ENCODE measurements around the gene ARHGAP12.

The ARHGAP12 gene

DNA sequence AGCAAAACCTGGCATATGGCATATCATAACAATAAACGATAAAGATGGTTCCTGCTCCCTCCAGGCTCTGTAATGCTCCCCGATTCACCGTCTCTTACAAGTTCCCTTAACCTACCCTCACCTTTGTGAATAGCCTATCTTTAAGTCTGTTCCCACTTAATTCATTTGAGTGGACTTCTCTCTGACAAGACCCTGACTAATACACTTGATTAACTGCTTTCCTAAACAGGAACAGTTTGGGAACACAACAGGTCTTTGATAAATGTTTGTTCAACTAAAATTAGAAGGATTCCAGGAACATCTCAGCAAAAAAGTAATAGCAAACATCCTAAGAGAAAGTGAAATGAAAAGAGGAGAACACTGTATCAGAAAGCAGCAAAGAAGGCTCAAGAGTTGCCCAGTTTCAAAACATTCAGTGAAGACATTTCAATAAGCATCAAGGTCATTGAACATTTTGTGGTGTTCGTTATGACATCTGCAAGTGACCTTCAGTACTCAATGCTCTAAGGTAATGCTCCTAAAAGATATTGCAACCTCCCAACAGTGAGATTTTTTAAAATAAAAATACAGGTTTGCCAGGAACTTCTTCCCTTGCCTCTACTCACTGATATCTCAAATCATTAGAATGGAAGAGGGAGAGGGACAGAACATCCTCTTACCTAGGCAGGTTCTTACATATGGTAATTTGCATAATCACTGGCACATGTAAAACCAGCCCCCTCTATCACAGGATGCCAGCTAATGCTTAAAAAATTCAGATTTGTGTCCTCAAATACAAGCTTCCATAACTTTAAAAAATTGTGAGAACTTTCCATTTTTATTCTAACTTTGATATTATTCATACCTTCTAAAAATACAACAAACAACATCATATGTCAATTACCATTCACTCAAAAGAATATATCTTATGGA is 11.4 kb upstream of the ARHGAP12 start:
- no peak overlapping the region for H3K4me3 ChIP-seq (ENCODE audit: low read length)
- no peak for TF ChIP-seq ZNF274 (IDR thresholded peaks at IDR 0.05; ENCODE audit: low read depth, low read length)

DNA sequence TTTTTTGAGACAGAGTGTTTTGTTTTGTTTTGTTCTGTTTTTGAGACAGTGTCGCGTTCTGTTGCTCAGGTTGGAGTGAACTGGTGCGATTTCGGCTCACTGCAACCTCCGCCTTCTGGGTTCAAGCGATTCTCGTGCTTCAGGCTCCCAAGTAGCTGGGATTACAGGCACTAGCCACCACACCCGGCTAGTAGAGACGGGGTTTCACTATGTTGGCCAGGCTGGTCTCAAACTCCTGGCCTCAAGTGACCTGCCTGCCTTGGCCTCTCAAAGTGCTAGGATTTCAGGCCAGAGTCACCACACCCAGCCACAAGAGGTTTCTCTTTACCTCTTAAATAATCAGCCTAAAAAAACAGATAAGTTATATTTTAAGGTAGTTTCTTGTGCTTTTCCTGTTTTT is 8.7 kb upstream of the ARHGAP12 start:
- TF ChIP-seq ZNF274 (IDR thresholded peaks at IDR 0.05; ENCODE audit: low read depth, low read length) = no peak
- H3K4me3 ChIP-seq (ENCODE audit: low read length) = no peak overlapping the region

DNA sequence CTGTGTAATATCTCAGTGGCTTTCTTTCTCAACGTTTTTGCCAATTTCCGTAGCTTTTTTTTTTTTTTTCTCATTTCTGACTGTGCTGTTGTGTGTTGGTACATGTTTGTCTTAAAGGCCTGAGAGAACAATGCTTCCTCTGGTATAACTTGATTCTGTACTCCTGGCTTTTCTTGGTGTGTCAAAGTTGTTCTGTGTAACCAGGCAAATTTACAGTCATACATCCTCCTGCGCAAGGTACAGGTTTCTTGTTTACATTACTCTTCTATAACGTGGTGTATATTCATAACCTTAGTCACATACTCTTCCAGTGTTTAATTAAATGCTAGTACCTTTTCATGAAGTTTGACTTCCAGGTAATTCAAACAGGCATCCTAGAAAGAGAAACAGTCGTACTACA is 8.3 kb upstream of the ARHGAP12 start:
- H3K4me3 ChIP-seq (ENCODE audit: low read length) = no peak overlapping the region
- TF ChIP-seq ZNF274 (IDR thresholded peaks at IDR 0.05; ENCODE audit: low read depth, low read length) = no peak

DNA sequence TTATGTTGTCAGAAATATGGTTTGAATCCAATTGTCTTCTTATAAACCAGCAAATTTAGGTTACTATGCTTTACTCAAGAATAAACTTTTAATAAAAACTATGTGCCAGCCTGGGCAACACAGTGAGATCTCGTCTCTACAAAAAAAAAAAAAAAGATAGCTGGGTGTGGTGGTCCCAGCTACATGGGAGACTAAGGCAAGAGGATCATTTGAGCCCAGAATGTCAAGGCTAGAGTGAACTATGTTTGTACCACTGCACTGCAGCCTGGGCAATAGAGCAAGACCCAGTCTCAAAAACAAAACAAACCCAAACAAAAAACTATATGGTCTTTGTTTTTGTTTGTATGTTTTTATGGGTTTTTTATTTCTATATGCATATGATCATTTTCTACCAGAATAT is 7.5 kb upstream of the ARHGAP12 start:
- no peak overlapping the region for H3K4me3 ChIP-seq (ENCODE audit: low read length)
- no peak for TF ChIP-seq ZNF274 (IDR thresholded peaks at IDR 0.05; ENCODE audit: low read depth, low read length)

DNA sequence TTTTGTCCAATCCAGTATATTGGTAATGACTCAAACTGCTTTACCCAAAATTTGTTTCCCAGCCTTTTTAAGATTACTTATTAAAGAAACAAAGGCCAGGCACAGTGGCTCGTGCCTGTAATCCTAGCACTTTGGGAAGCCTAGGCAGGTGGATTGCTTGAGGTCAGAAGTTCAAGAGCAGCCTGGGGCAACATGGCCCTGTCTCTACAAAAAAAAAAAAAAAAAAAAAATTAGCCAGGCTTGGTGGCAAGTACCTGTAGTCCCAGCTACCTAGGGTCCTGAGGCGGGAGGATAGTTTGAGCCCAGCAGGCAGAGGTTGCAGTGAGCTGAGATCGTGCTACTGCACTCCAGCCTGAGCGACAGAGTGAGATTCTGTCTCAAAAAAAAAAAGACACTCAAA is 7.0 kb upstream of the ARHGAP12 start:
- H3K4me3 ChIP-seq (ENCODE audit: low read length) = no peak overlapping the region

DNA sequence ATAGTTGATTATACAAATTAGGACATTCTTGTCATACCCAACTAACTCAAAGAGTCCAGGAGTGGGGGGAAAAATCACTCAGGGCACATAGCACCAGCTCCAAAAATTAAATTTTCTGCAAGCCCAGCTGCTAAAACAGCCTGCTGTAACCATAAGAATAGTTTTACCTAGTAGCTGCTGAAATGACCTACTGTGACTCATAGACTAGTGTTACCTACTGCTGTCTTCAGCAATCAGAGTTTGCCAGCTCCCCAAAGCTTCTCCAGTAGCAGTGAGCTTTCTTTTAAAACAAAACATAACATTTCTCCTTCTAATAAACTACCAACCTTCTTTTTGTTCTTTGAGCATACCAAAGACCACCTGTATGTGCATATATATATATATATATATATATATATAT is 4.2 kb upstream of the ARHGAP12 start:
- TF ChIP-seq ZNF274 (IDR thresholded peaks at IDR 0.05; ENCODE audit: low read depth, low read length) = no peak
- H3K4me3 ChIP-seq (ENCODE audit: low read length) = no peak overlapping the region

More for the DNA sequence above, 7.0 kb upstream of the ARHGAP12 start:
- TF ChIP-seq ZNF274 (IDR thresholded peaks at IDR 0.05; ENCODE audit: low read depth, low read length) = no peak

DNA sequence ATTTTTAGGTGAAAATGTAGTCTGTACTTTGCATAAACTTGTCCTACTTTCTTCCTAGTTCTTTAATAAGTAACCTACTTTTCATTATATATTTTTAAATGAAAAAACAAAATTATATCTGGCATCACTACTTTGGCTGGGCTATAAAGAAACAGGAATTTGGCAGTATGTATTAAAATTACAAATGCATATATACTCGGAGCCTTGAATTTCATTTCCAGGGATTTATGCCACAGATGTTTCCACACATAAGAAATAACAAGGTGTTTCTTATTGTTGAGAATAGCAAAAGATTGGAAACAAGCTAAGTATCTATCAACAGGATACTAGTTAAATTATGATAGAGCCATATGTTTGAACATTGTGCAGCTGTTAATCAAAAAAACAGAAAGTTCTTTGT is 2.2 kb upstream of the ARHGAP12 start:
- no peak overlapping the region for H3K4me3 ChIP-seq (ENCODE audit: low read length)
- no peak for TF ChIP-seq ZNF274 (IDR thresholded peaks at IDR 0.05; ENCODE audit: low read depth, low read length)

DNA sequence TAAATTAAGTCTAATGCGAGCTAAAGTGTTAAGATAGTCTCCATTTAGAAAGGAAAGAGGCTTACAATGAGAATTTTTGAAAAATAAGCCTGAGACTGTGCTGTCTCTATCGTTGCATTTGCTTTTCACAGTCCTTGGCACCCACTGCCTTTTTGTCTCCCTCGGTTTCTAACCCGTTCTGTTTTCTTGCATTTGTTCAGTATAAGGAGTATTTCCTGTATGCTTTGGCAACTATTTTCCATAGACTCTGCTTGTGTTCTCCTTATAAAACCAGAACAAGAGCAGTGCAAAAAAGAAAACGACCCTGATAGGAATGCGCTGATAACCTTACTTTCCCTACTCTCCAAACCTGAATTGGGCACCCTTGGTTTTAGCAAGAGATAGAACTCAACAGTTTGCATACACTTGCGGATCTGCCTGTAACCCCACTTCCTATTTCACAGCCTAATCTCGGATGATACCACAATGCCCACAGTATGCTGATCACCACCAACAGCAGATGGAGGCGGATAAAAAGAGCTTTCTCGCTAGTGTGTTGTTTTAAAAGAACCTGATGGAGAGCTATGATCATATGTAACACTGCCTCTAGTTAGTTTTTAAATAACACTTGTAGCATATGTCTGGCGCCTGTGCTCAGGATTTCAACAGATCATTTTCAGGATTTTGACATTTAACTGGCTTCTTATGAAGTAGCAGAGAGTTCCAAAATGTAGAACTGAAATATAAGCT is 1.6 kb upstream of the ARHGAP12 start:
- H3K4me3 ChIP-seq (ENCODE audit: low read length) = peak overlapping the region; percentile 97
- TF ChIP-seq ZNF274 (IDR thresholded peaks at IDR 0.05; ENCODE audit: low read depth, low read length) = no peak

DNA sequence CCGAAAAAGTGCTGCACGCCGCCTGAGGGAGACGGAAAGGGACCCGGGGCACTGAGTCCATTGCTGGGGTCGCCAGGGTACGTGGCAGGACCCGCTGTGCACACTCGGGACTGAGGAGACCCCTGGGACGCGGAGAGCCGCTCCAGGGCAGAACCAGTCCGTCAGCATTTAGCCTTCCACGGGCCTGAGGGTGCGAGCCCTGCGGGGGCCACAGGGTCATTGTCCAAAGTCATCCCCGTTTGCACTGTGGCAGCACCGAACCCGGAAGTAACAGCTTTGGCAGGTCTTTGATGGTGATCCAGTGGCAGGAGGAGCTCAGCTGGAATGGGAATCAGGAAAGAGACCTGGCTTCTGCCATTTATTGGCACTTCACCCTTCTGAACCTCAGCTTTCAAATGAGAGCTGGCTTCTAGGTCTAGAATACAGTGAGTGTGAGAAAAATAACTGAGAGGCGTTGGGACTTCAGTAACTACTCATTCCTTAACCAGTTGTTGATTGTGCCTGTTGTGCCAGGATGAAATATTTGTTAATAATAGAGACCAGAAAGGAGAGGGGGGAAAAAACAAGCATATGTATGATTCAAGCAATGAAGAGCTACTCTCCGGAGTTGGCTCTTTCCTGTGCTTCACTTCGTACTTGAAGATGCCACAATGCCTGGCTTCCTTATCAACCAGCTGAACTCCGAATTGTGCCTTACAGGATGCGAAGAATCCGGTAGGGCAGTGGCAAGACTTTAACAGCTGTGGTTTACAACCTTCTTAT is 811 bp upstream of the ARHGAP12 start:
- TF ChIP-seq ZNF274 (IDR thresholded peaks at IDR 0.05; ENCODE audit: low read depth, low read length) = no peak
- H3K4me3 ChIP-seq (ENCODE audit: low read length) = peak overlapping the region; percentile 97

DNA sequence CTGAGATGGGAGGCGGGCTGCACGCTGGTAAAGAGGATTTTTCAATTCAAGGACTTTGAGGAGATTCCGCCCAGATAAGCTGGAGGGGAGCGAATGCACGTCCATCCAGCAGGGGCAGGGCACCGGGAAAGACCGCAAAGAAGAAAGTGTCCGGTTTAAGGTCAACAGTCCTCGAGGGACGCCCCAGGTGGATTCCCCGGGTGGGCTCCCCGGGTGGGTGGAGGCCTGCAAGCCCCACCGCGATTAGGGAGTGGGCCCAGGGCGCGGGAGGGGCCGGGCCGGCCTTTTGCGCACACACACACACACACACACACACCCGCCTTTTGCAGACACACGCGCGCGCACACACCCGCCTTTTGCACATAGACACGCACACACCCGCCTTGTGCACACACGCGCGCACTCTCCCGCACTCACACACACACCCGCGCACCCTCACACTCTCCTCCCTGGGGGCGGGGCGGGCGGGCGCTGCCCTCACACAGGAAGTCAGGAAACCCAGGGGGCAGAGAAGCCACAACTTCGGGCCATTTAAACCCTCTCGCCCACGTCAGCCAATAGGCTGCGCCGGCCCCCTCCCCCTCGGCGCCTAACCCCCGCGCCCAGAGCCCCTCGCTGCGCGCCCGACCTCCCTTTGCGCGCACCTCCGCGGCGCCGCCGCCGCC is 615 bp downstream of the ARHGAP12 start:
- H3K4me3 ChIP-seq (ENCODE audit: low read length) = peak overlapping the region; percentile 97
- TF ChIP-seq ZNF274 (IDR thresholded peaks at IDR 0.05; ENCODE audit: low read depth, low read length) = no peak

DNA sequence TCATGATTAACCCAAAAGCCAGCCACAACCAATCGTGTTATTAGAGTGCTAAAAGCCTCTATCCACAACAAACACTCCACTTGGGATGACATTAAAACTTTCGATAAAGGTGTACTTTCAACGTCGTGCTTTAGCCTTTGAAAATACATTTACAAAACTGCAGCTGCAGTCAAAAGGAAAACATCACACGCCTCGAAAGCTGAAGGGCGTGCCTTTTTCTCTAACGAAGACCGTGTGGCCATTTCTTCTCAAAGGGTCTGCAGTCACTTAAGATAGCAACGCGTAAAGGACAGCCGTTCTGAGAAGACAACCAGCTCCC is 1.1 kb downstream of the ARHGAP12 start:
- peak overlapping the region; percentile 97 for H3K4me3 ChIP-seq (ENCODE audit: low read length)
- no peak for TF ChIP-seq ZNF274 (IDR thresholded peaks at IDR 0.05; ENCODE audit: low read depth, low read length)

DNA sequence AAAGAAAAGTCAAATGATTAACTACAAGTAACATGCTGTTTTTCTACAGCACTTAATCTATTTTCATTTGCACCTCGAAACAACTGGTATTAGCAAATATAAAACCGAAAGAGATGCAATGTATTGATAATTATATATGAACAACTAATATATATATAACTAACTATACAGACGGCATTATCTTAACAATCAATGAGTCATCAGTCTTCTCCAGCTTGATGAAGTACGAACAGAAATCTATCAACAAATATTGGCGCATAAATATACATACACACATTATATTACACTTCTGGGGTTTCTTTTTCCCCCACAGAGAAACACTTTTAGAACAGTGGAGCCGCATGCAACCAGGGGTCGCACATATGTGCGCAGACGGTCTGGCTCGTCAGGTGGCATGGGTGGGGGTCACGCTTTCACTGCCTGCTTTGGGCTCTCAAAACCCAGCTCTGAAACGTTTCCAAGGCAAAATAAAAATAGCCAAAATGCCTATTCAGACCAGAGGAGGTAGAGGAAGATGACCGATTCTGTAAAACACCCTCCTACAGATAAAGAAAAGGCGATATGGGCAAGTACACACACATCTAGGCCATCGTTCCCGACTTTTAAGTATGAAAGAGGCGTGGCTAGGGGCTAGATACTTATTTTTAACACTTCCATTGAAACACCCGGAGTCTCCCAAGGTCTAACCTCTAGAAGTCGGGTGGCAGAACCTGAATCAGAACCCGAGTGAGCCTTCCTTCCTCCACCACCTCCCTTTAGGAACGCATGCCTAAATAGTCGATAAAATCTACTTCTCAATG is 1.7 kb downstream of the ARHGAP12 start:
- H3K4me3 ChIP-seq (ENCODE audit: low read length) = peak overlapping the region; percentile 97
- TF ChIP-seq ZNF274 (IDR thresholded peaks at IDR 0.05; ENCODE audit: low read depth, low read length) = no peak

DNA sequence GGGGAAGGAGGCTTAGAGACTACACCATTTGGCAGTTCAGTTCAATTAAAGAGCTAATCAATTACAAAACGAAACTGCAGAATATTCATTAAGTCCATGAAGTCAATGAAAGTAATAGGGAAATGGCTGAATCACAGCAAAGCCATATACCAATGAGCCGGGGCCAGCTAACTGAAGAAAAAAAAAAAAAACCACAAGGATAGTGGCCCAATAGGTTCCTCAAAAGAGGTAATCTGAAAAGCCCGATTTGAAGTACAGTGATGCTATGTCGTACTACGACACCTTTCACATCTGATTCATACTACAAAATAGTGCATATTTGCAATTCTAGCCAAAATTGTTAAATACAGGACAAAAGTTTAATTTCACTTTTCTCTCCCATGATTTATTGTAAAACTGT is 2.5 kb downstream of the ARHGAP12 start:
- TF ChIP-seq ZNF274 (IDR thresholded peaks at IDR 0.05; ENCODE audit: low read depth, low read length) = no peak
- H3K4me3 ChIP-seq (ENCODE audit: low read length) = no peak overlapping the region; the same call in 1 of the 2 replicates

Data from GM08714 (cell line).